IMR-90 (cell line): ENCODE data around the gene AHI1. TPM values are rescaled to one million over a fixed set of nuclear protein-coding genes. Genes with fewer than 3 reads are reported as not detected.

Source experiments
- ATAC-seq: fragments of 200-7000 bp; cut with Tn5 transposase; 2 replicates; pipeline ENCODE4 v1.9.1; 2020; ENCODE audit warnings: low read depth, mild to moderate bottlenecking, moderate library complexity
- BruUV-seq: library from RNA; stranded (reverse); fragments of 400-500 nt; replicated peaks from 2 replicates; lab custom pipeline; 2021; lab: Mats Ljungman, UMichigan
- CTCF ChIA-PET: fragments of 300-600 bp; formaldehyde crosslinking; extraction: SDS; loops from one replicate; lab custom pipeline; 2021; ENCODE audit warnings: antibody characterized with exemption; lab: Yijun Ruan, JAX
- POLR2A ChIA-PET: fragments of 300-600 bp; sonication (Branson Sonifier 250); formaldehyde crosslinking; loops from one replicate; lab custom pipeline; 2022; ENCODE audit warnings: antibody characterized with exemption; ENCODE audit not compliant: unreplicated experiment; lab: Charles Lee
- DNase-seq: peaks from one replicate; pipeline ENCODE4 v3.0.0; 2013
- H2AFZ ChIP-seq: replicated peaks from 2 replicates; pipeline ENCODE3; 2013; ENCODE audit warnings: low read length, mild to moderate bottlenecking; ENCODE audit not compliant: poor library complexity
- H2AK5ac ChIP-seq: 2 replicates; pipeline ENCODE4 v1.6.1; 2013; ENCODE audit warnings: low read depth, low read length, inconsistent platforms
- H2AK9ac ChIP-seq: replicated peaks from 2 replicates; pipeline ENCODE3; 2013; ENCODE audit warnings: mild to moderate bottlenecking, low read depth, low read length, moderate library complexity; ENCODE audit not compliant: poor library complexity
- H2BK120ac ChIP-seq: 2 replicates; pipeline ENCODE4 v1.6.1; 2013; ENCODE audit warnings: low read depth, low read length, inconsistent platforms
- H2BK15ac ChIP-seq: 3 replicates; pipeline ENCODE4 v1.6.1; 2013; ENCODE audit warnings: low read depth, low read length, inconsistent platforms
- H2BK20ac ChIP-seq: 2 replicates; pipeline ENCODE4 v1.6.1; 2013; ENCODE audit warnings: low read depth, mild to moderate bottlenecking, inconsistent platforms, low read length, moderate library complexity
- H2BK5ac ChIP-seq: 2 replicates; pipeline ENCODE4 v1.6.1; 2013; ENCODE audit warnings: mild to moderate bottlenecking, low read depth, low read length, inconsistent platforms; ENCODE audit not compliant: poor library complexity, severe bottlenecking
- H3K14ac ChIP-seq: replicated peaks from 2 replicates; pipeline ENCODE4 v1.6.1; 2013; ENCODE audit warnings: low read depth, low read length, inconsistent platforms
- H3K18ac ChIP-seq: 2 replicates; pipeline ENCODE4 v1.6.1; 2013; ENCODE audit warnings: low read depth, low read length, control low read depth
- H3K23ac ChIP-seq: 2 replicates; pipeline ENCODE4 v1.6.1; 2013; ENCODE audit warnings: low read depth, low read length, inconsistent platforms
- H3K27ac ChIP-seq: 2 replicates; pipeline ENCODE4 v1.5.1; 2013; ENCODE audit warnings: mild to moderate bottlenecking, control low read depth, low read length; ENCODE audit not compliant: insufficient read depth
- H3K27me3 ChIP-seq: 2 replicates; pipeline ENCODE4 v1.6.1; 2013; ENCODE audit warnings: low read length; ENCODE audit not compliant: control insufficient read depth, insufficient read depth
- H3K36me3 ChIP-seq: 2 replicates; pipeline ENCODE4 v1.6.1; 2013; ENCODE audit warnings: low read length, mixed read lengths; ENCODE audit not compliant: control insufficient read depth, insufficient read depth
- H3K4ac ChIP-seq: 2 replicates; pipeline ENCODE4 v1.6.1; 2013; ENCODE audit warnings: low read depth, low read length, inconsistent platforms
- H3K4me1 ChIP-seq: 2 replicates; pipeline ENCODE4 v1.6.1; 2013; ENCODE audit warnings: low read length, mixed read lengths; ENCODE audit not compliant: control insufficient read depth, insufficient read depth
- H3K4me2 ChIP-seq: 2 replicates; pipeline ENCODE4 v1.6.1; 2013; ENCODE audit warnings: low read depth, mild to moderate bottlenecking, control low read depth, low read length, moderate library complexity
- H3K4me3 ChIP-seq: 2 replicates; pipeline ENCODE4 v1.5.1; 2013; ENCODE audit warnings: low read depth, mild to moderate bottlenecking, control low read depth, low read length, moderate library complexity; ENCODE audit not compliant: insufficient read depth
- H3K56ac ChIP-seq: 2 replicates; pipeline ENCODE4 v1.6.1; 2013; ENCODE audit warnings: low read length, inconsistent platforms; ENCODE audit not compliant: insufficient read depth; ENCODE audit errors: extremely low read depth
- H3K79me1 ChIP-seq, 2 experiments: 2 replicates each; pipeline ENCODE4 v1.6.1; 2013; ENCODE audit warnings: low read length in 2 of 2, inconsistent platforms in 1 of 2, low read depth in 1 of 2
- H3K9ac ChIP-seq: 2 replicates; pipeline ENCODE4 v1.6.1; 2013; ENCODE audit warnings: low read depth, low read length, control low read depth
- H3K9me1 ChIP-seq: 2 replicates; pipeline ENCODE4 v1.6.1; 2013; ENCODE audit warnings: low read length, inconsistent platforms; ENCODE audit not compliant: insufficient read depth
- H3K9me3 ChIP-seq: 2 replicates; pipeline ENCODE4 v1.6.1; 2013; ENCODE audit warnings: low read length; ENCODE audit not compliant: control insufficient read depth, insufficient read depth
- H4K20me1 ChIP-seq: 2 replicates; pipeline ENCODE4 v1.6.1; 2013; ENCODE audit warnings: low read length, inconsistent platforms; ENCODE audit not compliant: insufficient read depth
- H4K5ac ChIP-seq: 2 replicates; pipeline ENCODE4 v1.6.1; 2013; ENCODE audit warnings: mild to moderate bottlenecking, low read depth, low read length, control low read depth
- H4K8ac ChIP-seq, 2 experiments: 2 replicates each; pipeline ENCODE4 v1.6.1; 2013; ENCODE audit warnings: low read depth in 2 of 2, low read length in 2 of 2, control low read depth in 1 of 2, inconsistent platforms in 1 of 2
- H4K91ac ChIP-seq: 2 replicates; pipeline ENCODE4 v1.6.1; 2013; ENCODE audit warnings: low read depth, low read length, inconsistent platforms; ENCODE audit not compliant: insufficient read depth
- CEBPB ChIP-seq: IDR thresholded peaks from 2 replicates; pipeline ENCODE4 v1.6.1; 2012; ENCODE audit warnings: low read depth, low read length, improper control_type of control experiment
- CTCF ChIP-seq: conservative IDR thresholded peaks from 2 replicates; pipeline ENCODE4 v1.5.1; 2012; ENCODE audit warnings: mild to moderate bottlenecking, low read depth, low read length, improper control_type of control experiment
- MAFK ChIP-seq: IDR thresholded peaks from 2 replicates; pipeline ENCODE4 v1.6.1; 2012; ENCODE audit warnings: low read depth, low read length, improper control_type of control experiment
- POLR2A ChIP-seq: IDR thresholded peaks from 2 replicates; pipeline ENCODE4 v1.6.1; 2012; ENCODE audit warnings: mild to moderate bottlenecking, low read depth, low read length
- RFX5 ChIP-seq: IDR thresholded peaks from 2 replicates; pipeline ENCODE4 v1.8.0; 2012; ENCODE audit warnings: low read depth, mild to moderate bottlenecking, low read length, moderate library complexity
- SMC3 ChIP-seq: fragments of 150-350 bp; IDR thresholded peaks from 2 replicates; pipeline ENCODE4 v1.6.1; 2016; ENCODE audit warnings: low read depth, mild to moderate bottlenecking, antibody characterized with exemption, low read length, moderate library complexity
- WGBS, 2 experiments: methylation state at CpG; one replicate each; pipeline versions ENCODE4 v1.1.5 to v1.1.7; 2013; ENCODE audit warnings: missing lambda C conversion rate in 2 of 2; ENCODE audit not compliant: insufficient read length in 1 of 2; ENCODE audit errors: extremely low coverage in 2 of 2; 5-methylcytosine and 5-hydroxymethylcytosine counted together
- dilution Hi-C: fragments of 300-500 bp; cut with HindIII; formaldehyde crosslinking; loops from one replicate; pipeline ENCODE4 v1.14.3; 2018; ENCODE audit warnings: low sequenced_read_pairs; ENCODE audit not compliant: unreplicated experiment
- in situ Hi-C: fragments of 300-500 bp; cut with MboI; formaldehyde crosslinking; loops from 3 replicates; pipeline ENCODE4 v1.14.3; 2019; ENCODE audit warnings: low sequenced_read_pairs, inconsistent platforms, mixed read lengths
- intact Hi-C: fragments of 100-400 bp; cut with micrococcal nuclease; formaldehyde crosslinking; loops from 2 replicates; pipeline ENCODE4 v1.10.0; 2022
- polyA plus RNA-seq, 3 experiments: library from polyadenylated mRNA; depleted of rRNA; stranded (reverse); fragments of >200 nt; gene quantifications; 2 replicates each; pipeline ENCODE4 v1.2.3, GENCODE V29; 2012; ENCODE audit warnings: low replicate concordance in 1 of 3
- total RNA-seq: library from RNA; depleted of rRNA; stranded (reverse); fragments of >200 nt; gene quantifications from 2 replicates; pipeline ENCODE4 v1.2.3, GENCODE V29; 2012

AHI1 gene
- total and polyA plus RNA-seq, 2 of the 4 experiments (the other 2 are of a cell fraction): 9.5 to 19.4 TPM

- no peak for TF ChIP-seq RFX5
These were observed 228.1 kb downstream of the AHI1 start (continued) for GRCh38 chr6:135269481-135269891.

GRCh38 chr6:135268740-135269139 lies 228.8 kb downstream of the AHI1 start:
- no peak overlapping the region for H3K4me3 ChIP-seq
- no peak overlapping the region for H3K23ac ChIP-seq
- no peaks in the 10 kb centered on the region; the same call in 1 of the 2 replicates for H3K9me1 ChIP-seq
- no peak for DNase-seq
- no peak overlapping the region for H2BK5ac ChIP-seq
- no TSS peak for BruUV-seq
- in situ Hi-C loops: no loop called here
- dilution Hi-C loops: no loop called here
- POLR2A ChIA-PET: no interaction called here
- H3K79me1 ChIP-seq: no peaks in the 10 kb centered on the region
- H2AK5ac ChIP-seq: no peak overlapping the region
- H3K36me3 ChIP-seq: no peaks in the 10 kb centered on the region
- TF ChIP-seq SMC3: no peak
- no peak for TF ChIP-seq CTCF
- no peak for TF ChIP-seq POLR2A
- TF ChIP-seq CEBPB: no peak
- no peak for TF ChIP-seq MAFK
- TF ChIP-seq RFX5: no peak
- no peaks in the 10 kb centered on the region for H3K4me1 ChIP-seq
- intact Hi-C loops: no loop called here
- no peak overlapping the region for H2BK120ac ChIP-seq
- H4K20me1 ChIP-seq: no peaks in the 10 kb centered on the region
- no peak overlapping the region for H3K56ac ChIP-seq
- no peak overlapping the region for H3K18ac ChIP-seq
- no peak overlapping the region for H3K4ac ChIP-seq
- ATAC-seq: no peak
- no peak overlapping the region for H2AFZ ChIP-seq
- no peak overlapping the region for H3K4me2 ChIP-seq
- H2BK20ac ChIP-seq: no peak overlapping the region
- no peak overlapping the region for H4K5ac ChIP-seq
- CTCF ChIA-PET: no interaction called here
- H3K9ac ChIP-seq: no peak overlapping the region
- no peak overlapping the region for H4K91ac ChIP-seq
- H2AK9ac ChIP-seq: no peak overlapping the region
- H3K14ac ChIP-seq: no peak overlapping the region
- H3K9me3 ChIP-seq: no peaks in the 10 kb centered on the region
- 100% methylated on average over 1 of the region's 3 CpGs; no CpG with 5 or more reads in 1 of the 2 experiments for WGBS, 2 experiments
- no peak overlapping the region for H3K27ac ChIP-seq
- H2BK15ac ChIP-seq: no peak overlapping the region
- H3K27me3 ChIP-seq: peaks cover 1% of the 10 kb centered on the region
- no peak overlapping the region for H4K8ac ChIP-seq
